Uterus (tissue), 4 donors: Measurements from ENCODE around the gene MYOM3. TPM values are rescaled to one million over a fixed set of nuclear protein-coding genes. Genes with fewer than 3 reads are reported as not detected.

Experiments used
- DNase-seq, 2 donors: peaks; one replicate each; pipeline ENCODE4 v3.0.0-alpha.2; 2019 to 2020
- H3K27ac ChIP-seq, 2 donors: fragments of 200-600 bp; sonication (generic); 1 replicate in 1 of 2; 2 replicates in 1 of 2; pipeline ENCODE4 v1.5.1; 2016 to 2018
- H3K27me3 ChIP-seq, 2 donors: fragments of 200-600 bp; sonication (generic); one replicate each; pipeline ENCODE4 v1.5.1; 2018 to 2019; ENCODE audit warnings: control low read depth in 1 of 2
- H3K36me3 ChIP-seq, 2 donors: fragments of 200-600 bp; sonication (generic); one replicate each; pipeline ENCODE4 v1.5.1; 2019; ENCODE audit warnings: control low read depth in 1 of 2
- H3K4me1 ChIP-seq, 2 donors: fragments of 200-600 bp; sonication (generic); one replicate each; pipeline ENCODE4 v1.5.1; 2018 to 2019; ENCODE audit warnings: control low read depth in 1 of 2
- H3K4me3 ChIP-seq, 2 donors: fragments of 200-600 bp; sonication (generic); 1 replicate in 1 of 2; 2 replicates in 1 of 2; pipeline ENCODE4 v1.5.1; 2018 to 2019; ENCODE audit warnings: mild to moderate bottlenecking in 1 of 2
- H3K9me3 ChIP-seq, 2 donors: fragments of 200-600 bp; sonication (generic); one replicate each; pipeline ENCODE4 v1.5.1; 2019; ENCODE audit warnings: control low read depth in 1 of 2
- CTCF ChIP-seq, 4 experiments: fragments of 200-600 bp in 2 of 4; fragments of 450-650 bp in 2 of 4; sonication (generic) in 2 of 4; IDR thresholded peaks; one replicate each; pipeline ENCODE4 v1.5.1; 2016 to 2019; ENCODE audit warnings: antibody characterized with exemption in 4 of 4, mild to moderate bottlenecking in 2 of 4, moderate library complexity in 1 of 4
- POLR2A ChIP-seq, 2 donors: fragments of 450-650 bp; IDR thresholded peaks; one replicate each; pipeline ENCODE4 v1.6.1; 2016; ENCODE audit warnings: antibody characterized with exemption in 2 of 2, mild to moderate bottlenecking in 1 of 2, moderate library complexity in 1 of 2
- intact Hi-C: fragments of 100-400 bp; cut with DNase I; formaldehyde crosslinking; loops from one replicate; pipeline ENCODE4 v1.15.1; 2023; ENCODE audit warnings: low total_unique reads
- total RNA-seq, 4 donors: library from RNA; depleted of rRNA in 3 of 4; stranded (reverse); fragments of >200 nt in 3 of 4; gene quantifications; one replicate each; pipeline versions ENCODE4 v1.1.0 to v1.2.4, GENCODE V29; 2014 to 2023
- donor health status: DM: yes; HTN: yes; CAD: no.

The MYOM3 gene
- total RNA-seq, 4 donors from 2014 or later, result under 0.01 to 0.90 (median 0.79) TPM; not detected in 1

- Histone ChIP-seq H3K27me3 (no peaks in the 10 kb centered on the region), H3K4me3 (no peak overlapping the region), H3K9me3 (no peaks in the 10 kb centered on the region), H3K36me3 (no peaks in the 10 kb centered on the region), H3K27ac (no peak overlapping the region), H3K4me1 (no peaks in the 10 kb centered on the region)
- intact Hi-C loops, result no loop called here
- no peak for DNase-seq
- no peak for TF ChIP-seq CTCF (IDR thresholded peaks at IDR 0.05)
- no peak for TF ChIP-seq POLR2A (IDR thresholded peaks at IDR 0.05)
These were observed 29.6 kb downstream of the MYOM3 start for GRCh38 chr1:24082372-24082771.

- no peak for DNase-seq
- no peak for TF ChIP-seq CTCF (IDR thresholded peaks at IDR 0.05)
- no peak for TF ChIP-seq POLR2A (IDR thresholded peaks at IDR 0.05)
- H3K4me1 ChIP-seq, result no peaks in the 10 kb centered on the region
- H3K27me3 ChIP-seq, result no peaks in the 10 kb centered on the region
- H3K27ac ChIP-seq, result no peak overlapping the region
- H3K4me3 ChIP-seq, result no peak overlapping the region
- no peaks in the 10 kb centered on the region for H3K9me3 ChIP-seq
- H3K36me3 ChIP-seq, result no peaks in the 10 kb centered on the region
- intact Hi-C loops, result no loop called here
These were observed 30.7 kb downstream of the MYOM3 start for GRCh38 chr1:24081190-24081589.

GRCh38 chr1:24080131-24080530 is 31.8 kb downstream of the MYOM3 start:
- Histone ChIP-seq H3K9me3 (no peaks in the 10 kb centered on the region), H3K27me3 (no peaks in the 10 kb centered on the region), H3K4me3 (no peak overlapping the region), H3K27ac (no peak overlapping the region), H3K36me3 (no peaks in the 10 kb centered on the region), H3K4me1 (no peaks in the 10 kb centered on the region)
- TF ChIP-seq CTCF (IDR thresholded peaks at IDR 0.05) (no peak), POLR2A (IDR thresholded peaks at IDR 0.05) (no peak)
- no peak for DNase-seq
- intact Hi-C loops, result no loop called here

- TF ChIP-seq POLR2A (IDR thresholded peaks at IDR 0.05) (no peak), CTCF (IDR thresholded peaks at IDR 0.05) (no peak)
- DNase-seq, result no peak
- Histone ChIP-seq H3K9me3 (no peaks in the 10 kb centered on the region), H3K4me1 (no peaks in the 10 kb centered on the region), H3K27ac (no peak overlapping the region), H3K4me3 (no peak overlapping the region), H3K27me3 (no peaks in the 10 kb centered on the region), H3K36me3 (no peaks in the 10 kb centered on the region)
- intact Hi-C loops, result no loop called here
These were observed 34.5 kb downstream of the MYOM3 start for GRCh38 chr1:24077278-24077978.

DNA sequence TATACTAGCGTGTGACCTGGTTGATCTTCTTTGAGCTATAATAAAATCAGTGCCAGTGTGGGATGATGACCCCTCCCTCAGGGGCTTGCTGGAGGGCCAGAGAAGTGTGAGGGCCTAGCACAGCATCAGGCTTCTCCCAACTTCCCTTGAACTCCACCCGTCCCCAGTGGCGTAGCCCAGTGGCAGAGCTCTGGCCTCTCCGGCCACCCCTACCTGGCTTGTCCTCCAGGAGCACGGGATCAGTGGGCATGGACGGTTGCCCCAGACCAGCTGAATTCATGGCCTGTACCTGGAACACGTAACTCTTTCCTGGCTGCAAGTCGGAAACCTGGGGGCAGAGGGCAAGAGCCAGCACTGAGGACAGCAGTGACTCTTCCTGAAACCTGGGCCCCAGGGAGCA is 36.0 kb downstream of the MYOM3 start:
- intact Hi-C loops, result no loop called here

More for the DNA sequence above, 36.0 kb downstream of the MYOM3 start:
- no peak for DNase-seq
- TF ChIP-seq CTCF (IDR thresholded peaks at IDR 0.05), result no peak
- TF ChIP-seq POLR2A (IDR thresholded peaks at IDR 0.05), result no peak
- Histone ChIP-seq H3K27ac (no peak overlapping the region), H3K27me3 (no peaks in the 10 kb centered on the region), H3K36me3 (no peaks in the 10 kb centered on the region), H3K4me1 (no peaks in the 10 kb centered on the region), H3K9me3 (no peaks in the 10 kb centered on the region), H3K4me3 (no peak overlapping the region)
